Measurements from ENCODE around the gene CPNE8.

The CPNE8 gene

GRCh38 chr12:38892976-38893375 lies 12.4 kb downstream of the CPNE8 start:
- DNase-seq = no peak

- no peak for DNase-seq
Measured at GRCh38 chr12:38892087-38892786, 13.2 kb downstream of the CPNE8 start.

GRCh38 chr12:38890102-38890855 lies 15.1 kb downstream of the CPNE8 start:
- no peak for DNase-seq

GRCh38 chr12:38889297-38889815 lies 16.0 kb downstream of the CPNE8 start:
- DNase-seq = no peak

GRCh38 chr12:38887770-38888169 lies 17.6 kb downstream of the CPNE8 start:
- no peak for DNase-seq

GRCh38 chr12:38886931-38887330 lies 18.5 kb downstream of the CPNE8 start:
- no peak for DNase-seq

GRCh38 chr12:38886064-38886463 lies 19.3 kb downstream of the CPNE8 start:
- no peak for DNase-seq

GRCh38 chr12:38884666-38885065 lies 20.7 kb downstream of the CPNE8 start:
- DNase-seq = no peak

GRCh38 chr12:38883629-38884134 lies 21.7 kb downstream of the CPNE8 start:
- no peak for DNase-seq

GRCh38 chr12:38880288-38880687 lies 25.1 kb downstream of the CPNE8 start:
- no peak for DNase-seq

GRCh38 chr12:38878986-38879385 lies 26.4 kb downstream of the CPNE8 start:
- DNase-seq = no peak

- DNase-seq = no peak
Measured at GRCh38 chr12:38878333-38878705, 27.1 kb downstream of the CPNE8 start.

- DNase-seq = no peak
Measured at GRCh38 chr12:38875586-38876228, 29.7 kb downstream of the CPNE8 start.

- no peak for DNase-seq
Measured at GRCh38 chr12:38872561-38872960, 32.8 kb downstream of the CPNE8 start.

GRCh38 chr12:38872156-38872555 lies 33.2 kb downstream of the CPNE8 start:
- no peak for DNase-seq

- DNase-seq = no peak
Measured at GRCh38 chr12:38869036-38869435, 36.4 kb downstream of the CPNE8 start.

GRCh38 chr12:38850461-38850860 lies 54.9 kb downstream of the CPNE8 start:
- DNase-seq = no peak

GRCh38 chr12:38847247-38847646 lies 58.1 kb downstream of the CPNE8 start:
- DNase-seq = no peak

GRCh38 chr12:38844267-38844666 lies 61.1 kb downstream of the CPNE8 start:
- DNase-seq = no peak

GRCh38 chr12:38838056-38838850 lies 67.1 kb downstream of the CPNE8 start:
- no peak for DNase-seq

GRCh38 chr12:38831715-38832114 lies 73.7 kb downstream of the CPNE8 start:
- no peak for DNase-seq

- no peak for DNase-seq
Measured at GRCh38 chr12:38825006-38825405, 80.4 kb downstream of the CPNE8 start.

GRCh38 chr12:38823738-38824137 lies 81.7 kb downstream of the CPNE8 start:
- no peak for DNase-seq

Measured in NCI-H1694 treated with DMSO at 0.1 percent for 48 hours (cell line).